LNCAP (cell line): Measurements from ENCODE around the gene TNRC18.

Experiments
- TF ChIP-seq, protein P1 (sequence below): fragments of 450-650 bp; IDR thresholded peaks from 2 replicates; pipeline ENCODE4 v1.5.1; 2017; ENCODE audit warnings: mild to moderate bottlenecking

The TNRC18 gene

DNA sequence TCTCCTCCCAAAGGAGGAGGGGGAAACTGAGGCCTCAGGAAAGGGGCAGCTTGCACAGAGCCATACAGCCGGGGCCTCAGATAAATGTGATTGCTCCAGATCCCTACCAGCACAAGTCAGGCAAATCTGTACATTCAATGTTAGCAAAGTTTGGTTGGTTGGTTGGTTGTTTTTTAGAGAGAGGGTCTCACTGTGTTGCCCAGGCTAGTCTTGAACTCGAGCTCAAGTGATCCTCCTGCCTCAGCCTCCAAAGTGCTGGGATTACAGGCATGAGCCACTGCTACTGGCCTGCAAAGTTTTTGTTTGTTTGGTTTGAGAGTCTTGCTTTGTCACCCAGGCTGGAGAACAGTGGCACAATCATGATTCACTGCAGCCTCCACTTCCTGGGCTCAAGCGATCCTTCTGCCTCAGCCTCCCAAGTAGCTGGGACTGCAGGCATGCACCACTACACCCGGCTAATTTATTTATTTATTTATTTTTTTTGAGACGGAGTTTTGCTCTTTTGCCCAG, 30.0 kb upstream of the TNRC18 start:
- TF ChIP-seq, protein P1, sequence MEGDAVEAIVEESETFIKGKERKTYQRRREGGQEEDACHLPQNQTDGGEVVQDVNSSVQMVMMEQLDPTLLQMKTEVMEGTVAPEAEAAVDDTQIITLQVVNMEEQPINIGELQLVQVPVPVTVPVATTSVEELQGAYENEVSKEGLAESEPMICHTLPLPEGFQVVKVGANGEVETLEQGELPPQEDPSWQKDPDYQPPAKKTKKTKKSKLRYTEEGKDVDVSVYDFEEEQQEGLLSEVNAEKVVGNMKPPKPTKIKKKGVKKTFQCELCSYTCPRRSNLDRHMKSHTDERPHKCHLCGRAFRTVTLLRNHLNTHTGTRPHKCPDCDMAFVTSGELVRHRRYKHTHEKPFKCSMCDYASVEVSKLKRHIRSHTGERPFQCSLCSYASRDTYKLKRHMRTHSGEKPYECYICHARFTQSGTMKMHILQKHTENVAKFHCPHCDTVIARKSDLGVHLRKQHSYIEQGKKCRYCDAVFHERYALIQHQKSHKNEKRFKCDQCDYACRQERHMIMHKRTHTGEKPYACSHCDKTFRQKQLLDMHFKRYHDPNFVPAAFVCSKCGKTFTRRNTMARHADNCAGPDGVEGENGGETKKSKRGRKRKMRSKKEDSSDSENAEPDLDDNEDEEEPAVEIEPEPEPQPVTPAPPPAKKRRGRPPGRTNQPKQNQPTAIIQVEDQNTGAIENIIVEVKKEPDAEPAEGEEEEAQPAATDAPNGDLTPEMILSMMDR, result no peak

DNA sequence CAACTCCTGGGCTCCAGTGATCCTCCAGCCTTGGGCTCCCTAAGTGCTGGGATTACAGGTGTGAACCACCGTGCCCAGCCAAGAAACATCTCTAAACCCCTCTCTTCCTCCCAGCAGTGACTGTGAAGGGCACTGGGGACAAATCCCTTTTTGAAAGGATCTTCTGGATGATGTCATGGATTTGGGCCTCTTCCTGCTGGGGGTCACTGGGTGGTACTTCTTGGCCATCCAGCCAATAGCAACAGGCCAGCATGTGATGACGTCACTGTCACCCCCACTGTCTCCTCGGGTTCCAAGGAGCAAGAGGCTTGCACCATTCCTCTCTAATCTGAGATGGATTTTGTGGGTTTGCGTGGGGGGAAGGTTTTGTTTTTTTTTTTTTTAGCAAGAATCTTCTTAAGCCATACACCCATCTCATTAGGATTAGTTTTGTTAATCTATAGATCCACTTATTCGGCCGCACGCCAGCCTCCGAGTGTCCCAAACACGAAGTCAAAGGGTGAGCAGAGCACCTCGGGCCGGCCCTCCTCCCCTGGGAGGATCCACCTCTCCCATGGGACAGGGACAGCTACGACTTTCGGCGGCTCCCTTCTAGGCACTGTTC, 29.4 kb upstream of the TNRC18 start:
- TF ChIP-seq, protein P1, result no peak

DNA sequence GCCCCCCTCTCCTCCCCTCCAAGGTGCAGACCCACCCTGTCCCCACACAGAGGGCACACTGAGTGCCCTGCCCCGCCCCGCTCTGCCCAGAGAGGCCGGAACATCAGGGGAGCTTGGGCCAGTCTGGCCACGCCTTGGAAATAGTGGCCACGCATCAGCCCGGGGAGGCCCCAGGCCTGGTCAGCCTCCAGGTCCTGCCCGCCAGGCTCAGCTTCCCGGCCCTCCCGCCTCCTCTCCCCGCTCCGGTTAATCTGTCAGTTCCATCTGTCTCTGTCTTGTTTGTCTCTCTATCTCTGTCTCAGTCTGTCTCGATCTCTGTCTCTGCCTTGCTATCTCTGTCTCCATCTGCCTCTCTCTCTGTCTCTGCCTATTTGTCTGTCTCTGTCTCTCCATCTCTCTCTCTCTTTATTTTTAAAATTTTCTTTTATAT, 28.9 kb upstream of the TNRC18 start:
- TF ChIP-seq, protein P1, result no peak

DNA sequence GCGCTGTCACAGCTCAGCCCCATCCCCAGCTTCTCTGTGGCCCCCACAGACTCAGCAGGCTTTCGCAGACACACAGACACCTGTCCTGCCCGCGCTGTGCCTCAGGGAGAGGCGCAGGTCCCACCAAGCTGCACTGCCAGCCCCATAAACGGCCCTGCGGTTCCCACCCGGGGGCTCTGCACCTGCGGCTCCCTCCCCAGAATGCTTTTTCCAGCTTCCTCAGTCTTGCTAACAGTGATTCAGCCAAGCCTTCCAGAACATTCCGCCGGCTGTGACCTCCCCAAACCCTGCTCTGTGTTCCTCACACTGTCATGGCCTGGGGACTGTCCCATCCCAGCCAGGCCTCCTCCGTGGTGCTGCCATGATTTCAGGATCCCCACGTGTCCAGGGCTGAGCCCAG, 27.8 kb upstream of the TNRC18 start:
- TF ChIP-seq, protein P1, result no peak

DNA sequence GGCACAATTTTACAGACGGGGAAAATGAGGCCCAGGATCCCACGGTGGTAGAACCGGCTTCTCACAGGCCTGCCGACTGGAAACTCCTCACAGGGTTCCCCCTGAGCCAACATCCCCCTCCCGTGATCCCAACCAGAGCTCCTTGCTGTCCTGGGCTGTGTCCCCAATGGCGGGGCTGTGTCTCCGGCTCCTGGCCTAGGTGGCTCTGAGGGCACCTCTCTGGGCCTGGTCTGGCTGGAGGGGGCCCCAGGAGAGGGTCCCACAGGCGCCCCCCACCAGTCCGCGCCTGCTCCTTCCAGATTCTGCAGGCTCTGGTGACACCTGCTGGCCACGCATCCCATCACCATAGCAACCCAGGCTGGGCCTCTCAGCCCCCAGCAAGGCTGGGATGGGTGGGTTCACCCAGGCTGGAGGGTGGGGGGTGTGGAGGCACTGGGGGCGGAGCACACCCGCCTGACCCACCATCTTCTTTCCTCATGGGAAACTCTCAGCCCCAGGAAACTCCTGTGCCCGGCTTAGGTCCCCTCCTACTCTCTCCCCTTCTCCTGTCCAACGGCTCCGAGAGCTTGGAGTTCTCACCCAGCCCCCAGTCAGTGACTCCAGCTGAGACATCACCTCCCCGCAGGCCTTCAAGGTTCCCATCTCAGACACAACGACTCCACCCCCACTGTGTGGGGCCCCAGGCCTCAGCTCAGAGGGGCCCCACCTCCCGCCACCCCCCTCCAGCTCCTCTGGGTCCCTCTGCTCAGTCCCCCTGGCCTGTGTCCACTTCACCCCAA, 27.1 kb upstream of the TNRC18 start:
- TF ChIP-seq, protein P1, result peak; percentile 58

DNA sequence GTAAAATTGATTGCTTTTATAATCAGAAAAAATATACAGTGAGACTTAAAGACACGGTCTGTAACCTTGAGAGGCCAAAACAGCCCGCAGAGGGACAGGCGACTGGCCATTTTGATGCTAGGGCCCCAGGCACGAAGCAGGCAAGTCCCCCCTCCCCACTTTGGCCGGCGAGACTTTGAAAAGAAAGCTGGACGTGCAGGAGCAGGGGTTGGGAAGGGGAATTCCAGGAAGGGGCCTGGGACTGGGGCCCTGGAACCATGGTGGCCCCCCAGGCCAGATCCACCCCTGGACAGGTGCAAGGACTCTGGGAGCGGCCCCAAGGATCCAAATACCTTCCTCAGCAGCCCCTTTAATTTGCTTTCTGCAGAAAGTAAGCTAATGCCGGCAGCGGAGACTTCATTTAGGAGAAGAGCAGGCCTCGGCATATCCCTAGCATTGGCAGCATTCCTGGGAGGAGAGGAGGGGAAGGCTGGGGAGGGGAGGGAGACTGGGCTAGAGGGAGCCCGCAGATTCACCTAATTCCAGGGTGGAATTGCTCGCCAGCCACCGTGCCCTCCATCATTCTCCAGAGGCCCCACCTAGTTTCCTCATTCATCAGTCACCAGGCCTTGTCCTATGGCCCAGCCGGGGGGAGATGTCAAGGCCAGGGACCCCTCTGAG, 24.9 kb upstream of the TNRC18 start:
- TF ChIP-seq, protein P1, result no peak

DNA sequence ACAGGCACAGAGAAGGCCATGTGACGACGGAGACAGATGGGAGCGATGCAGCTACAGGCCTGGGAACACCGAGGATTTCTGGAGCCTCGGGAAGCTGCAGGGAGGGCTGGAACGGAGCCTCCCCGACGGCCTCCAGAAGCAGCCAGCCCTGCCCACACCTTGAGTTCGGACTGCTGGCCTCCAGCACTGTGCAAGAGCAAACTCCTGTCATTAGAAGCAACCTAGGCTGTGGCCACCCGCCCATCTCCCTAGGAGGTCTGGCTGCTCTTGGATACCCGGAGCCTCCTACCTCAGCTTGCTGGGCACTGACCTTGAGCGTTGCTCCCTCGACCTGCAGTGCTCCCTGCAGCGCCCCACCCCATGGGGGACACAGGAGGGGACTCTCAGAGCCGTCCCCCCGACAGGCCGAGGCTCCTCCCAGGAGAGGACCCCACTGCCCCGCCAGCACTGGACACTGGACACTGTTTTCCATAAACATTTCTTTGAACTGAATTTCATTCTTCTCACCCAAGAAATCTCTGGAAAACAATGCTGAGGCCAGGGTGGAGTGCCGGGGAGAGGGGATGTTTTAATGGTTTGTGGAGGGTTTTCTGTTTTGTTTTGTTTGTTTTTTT, 22.5 kb upstream of the TNRC18 start:
- TF ChIP-seq, protein P1, result no peak
